ENCODE results near the gene NUP98.

Gene NUP98

GRCh38 chr11:3669128-3669527 is 128.2 kb downstream of the NUP98 start:
- CTCF ChIA-PET, result no interaction called here
- DNase-seq (ENCODE audit: low spot score), result no peak
- TF ChIP-seq CTCF (conservative IDR thresholded peaks at IDR 0.05; ENCODE audit: low read depth), result no peak
- no peak overlapping the region for H3K27ac ChIP-seq
- POLR2A ChIA-PET (ENCODE audit: low non-redundant PET), result no interaction called here

- CTCF ChIA-PET, result interaction anchor here (0.6 kb wide), 1 partner anchor 55 kb away, joined by 4 read pairs; no protein-coding TSS in a partner anchor
- H3K27ac ChIP-seq, result no peak overlapping the region
- no peak for TF ChIP-seq CTCF (conservative IDR thresholded peaks at IDR 0.05; ENCODE audit: low read depth)
- POLR2A ChIA-PET (ENCODE audit: low non-redundant PET), result no interaction called here
- DNase-seq (ENCODE audit: low spot score), result no peak
Observed at GRCh38 chr11:3667149-3668035, 130.0 kb downstream of the NUP98 start.

GRCh38 chr11:3666023-3666530 is 131.3 kb downstream of the NUP98 start:
- TF ChIP-seq CTCF (conservative IDR thresholded peaks at IDR 0.05; ENCODE audit: low read depth), result no peak
- CTCF ChIA-PET, result no interaction called here
- POLR2A ChIA-PET (ENCODE audit: low non-redundant PET), result no interaction called here
- no peak overlapping the region for H3K27ac ChIP-seq
- no peak for DNase-seq (ENCODE audit: low spot score)

- no peak overlapping the region for H3K27ac ChIP-seq
Observed at GRCh38 chr11:3665336-3666022, 131.9 kb downstream of the NUP98 start.

GRCh38 chr11:3664032-3664630 is 133.2 kb downstream of the NUP98 start:
- POLR2A ChIA-PET (ENCODE audit: low non-redundant PET), result no interaction called here
- no peak overlapping the region for H3K27ac ChIP-seq
- no peak for DNase-seq (ENCODE audit: low spot score)
- no peak for TF ChIP-seq CTCF (conservative IDR thresholded peaks at IDR 0.05; ENCODE audit: low read depth)
- CTCF ChIA-PET, result no interaction called here

More at GRCh38 chr11:3665336-3666022, 131.9 kb downstream of the NUP98 start:
- ChIA-PET POLR2A (ENCODE audit: low non-redundant PET) (no interaction called here), CTCF (no interaction called here)
- TF ChIP-seq CTCF (conservative IDR thresholded peaks at IDR 0.05; ENCODE audit: low read depth), result no peak
- no peak for DNase-seq (ENCODE audit: low spot score)

- no peak overlapping the region for H3K27ac ChIP-seq
- ChIA-PET CTCF (interaction anchor here (0.7 kb wide), 1 partner anchor 964 kb away, joined by 8 read pairs; no protein-coding TSS in a partner anchor), POLR2A (ENCODE audit: low non-redundant PET) (no interaction called here)
- TF ChIP-seq CTCF (conservative IDR thresholded peaks at IDR 0.05; ENCODE audit: low read depth), result no peak
- DNase-seq (ENCODE audit: low spot score), result no peak
Observed at GRCh38 chr11:3662856-3663255, 134.5 kb downstream of the NUP98 start.
